Stimulated activated naive CD8-positive, alpha-beta T cell treated with anti-CD3 and anti-CD28 coated beads, Interleukin-15, amount 100 ng/mL, for 72 hours (primary cell): ENCODE measurements around the gene EHMT2.

ENCODE experiments used
- ATAC-seq: fragments of 150-1000 bp; cut with Tn5 transposase; 2 replicates; pipeline ENCODE4 v1.10.0; 2021; ENCODE audit warnings: mild to moderate bottlenecking, moderate library complexity
- DNase-seq, 2 donors: peaks; one replicate each; pipeline ENCODE4 v3.0.0; 2021 to 2022
- H3K27ac Mint-ChIP-seq, 2 donors: one replicate each; pipeline ENCODE4 v1.8.0; 2022; ENCODE audit warnings: mild to moderate bottlenecking in 2 of 2, mixed read lengths in 2 of 2, moderate library complexity in 2 of 2
- H3K27me3 Mint-ChIP-seq: one replicate; pipeline ENCODE4 v1.8.0; 2022; ENCODE audit warnings: mixed read lengths
- H3K4me1 Mint-ChIP-seq: one replicate; pipeline ENCODE4 v1.8.0; 2022; ENCODE audit warnings: mild to moderate bottlenecking, mixed read lengths
- H3K4me3 Mint-ChIP-seq, 2 donors: one replicate each; pipeline ENCODE4 v1.8.0; 2022; ENCODE audit warnings: mild to moderate bottlenecking in 2 of 2, mixed read lengths in 2 of 2, moderate library complexity in 1 of 2
- H3K9me3 Mint-ChIP-seq, 2 donors: one replicate each; pipeline ENCODE4 v1.8.0; 2022; ENCODE audit warnings: mixed read lengths in 2 of 2

The EHMT2 gene

DNA sequence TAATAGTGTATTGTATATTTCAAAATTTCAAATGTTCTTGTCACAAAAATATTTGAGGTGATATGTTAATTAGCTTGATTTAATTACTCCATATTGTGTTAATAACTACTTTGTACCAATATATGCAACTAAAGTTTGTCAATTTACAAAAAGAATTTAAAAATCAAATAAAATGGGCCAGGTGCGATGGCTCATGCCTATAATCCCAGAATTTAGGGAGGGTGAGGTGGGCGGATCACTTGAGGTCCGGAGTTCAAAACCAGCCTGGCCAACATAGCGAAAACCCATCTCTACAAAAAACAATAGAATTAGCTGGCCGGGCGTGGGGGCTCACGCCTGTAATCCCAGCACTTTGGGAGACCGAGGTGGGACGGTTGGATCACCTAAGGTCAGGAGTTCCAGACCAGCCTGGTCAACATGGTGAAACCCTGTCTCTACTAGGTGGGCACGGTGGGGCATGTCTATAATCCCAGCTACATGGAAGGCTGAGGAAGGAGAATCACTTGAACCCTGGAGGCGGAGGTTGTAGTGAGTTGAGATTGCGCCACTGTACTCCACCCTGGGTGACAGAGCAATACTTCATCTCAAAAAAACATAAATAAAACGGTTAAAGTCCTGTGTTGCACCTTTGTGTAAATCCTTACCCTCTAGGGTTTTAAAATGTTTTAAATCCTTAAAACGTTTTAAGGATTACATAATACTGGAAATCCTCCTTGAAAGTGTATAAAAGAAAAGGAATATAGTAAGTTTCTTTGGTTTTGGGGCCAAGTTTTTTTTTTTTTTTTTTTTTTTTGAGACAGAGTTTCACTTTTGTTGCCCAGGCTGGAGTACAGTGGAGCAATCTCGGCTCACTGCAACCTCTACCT lies 65.9 kb downstream of the EHMT2 start:
- no peaks in the 10 kb centered on the region for H3K27me3 Mint-ChIP-seq
- no peak for ATAC-seq
- H3K27ac Mint-ChIP-seq: no peak overlapping the region
- peaks cover 35% of the 10 kb centered on the region for H3K4me1 Mint-ChIP-seq
- peak overlapping the region; percentile 93 to 97 for H3K4me3 Mint-ChIP-seq
- no peaks in the 10 kb centered on the region for H3K9me3 Mint-ChIP-seq
- no peak for DNase-seq

DNA sequence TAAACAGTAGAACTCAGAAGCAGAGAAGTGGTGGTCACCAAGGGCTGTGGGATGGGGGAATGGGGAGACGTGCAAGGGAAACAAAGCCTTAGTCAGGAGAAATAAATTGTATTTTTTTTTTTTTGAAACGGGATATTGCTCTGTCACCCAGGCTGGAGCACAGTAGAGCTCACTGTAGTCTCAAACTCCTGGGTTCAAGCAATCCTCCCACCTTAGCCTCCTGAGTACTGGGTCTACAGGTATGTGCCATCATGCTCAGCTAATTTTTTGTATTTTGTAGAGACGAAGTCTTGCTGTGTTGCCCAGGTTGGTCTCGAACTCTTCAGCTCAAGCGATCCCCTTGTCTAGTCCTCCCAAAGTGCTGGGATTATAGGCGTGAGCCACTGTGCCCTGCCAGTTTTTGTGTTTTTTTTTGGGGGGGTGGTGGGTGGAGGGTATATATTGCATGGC lies 66.6 kb downstream of the EHMT2 start:
- ATAC-seq: no peak
- peaks cover 35% of the 10 kb centered on the region for H3K4me1 Mint-ChIP-seq
- H3K9me3 Mint-ChIP-seq: no peaks in the 10 kb centered on the region
- H3K27me3 Mint-ChIP-seq: no peaks in the 10 kb centered on the region
- DNase-seq: no peak
- peak overlapping the region; percentile 92 to 94 for H3K27ac Mint-ChIP-seq
- H3K4me3 Mint-ChIP-seq: peak overlapping the region; percentile 93 to 97
